ENCODE data around the gene KCNK1. TPM values are rescaled to one million over a fixed set of nuclear protein-coding genes. Genes with fewer than 3 reads are reported as not detected.
"Not testable (repeated sequence)": the region's sequence is repeated elsewhere in the genome, so short reads cannot be mapped to it uniquely, and the experiment has no call there.

The KCNK1 gene
- total RNA-seq, 1 donor from 2014 or later: 23.9 TPM

DNA sequence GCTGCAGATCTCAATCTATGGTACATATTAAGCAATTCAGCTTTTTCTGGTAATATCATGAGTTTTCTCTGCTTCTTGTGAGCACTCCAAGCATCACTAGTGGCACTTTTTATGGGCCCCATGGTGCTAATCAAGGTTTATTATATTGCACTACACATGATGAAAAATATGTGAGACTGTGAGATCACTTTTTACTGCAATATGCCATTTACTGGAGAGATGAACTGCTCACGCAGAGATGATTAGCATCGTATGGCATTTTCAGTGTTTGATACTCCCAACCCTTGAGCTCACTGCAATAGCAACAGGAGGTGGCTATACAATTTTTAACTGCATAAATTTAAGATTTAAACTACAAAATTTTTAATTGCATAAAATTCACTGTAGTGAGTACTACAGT lies 8.7 kb upstream of the KCNK1 start:
- ATAC-seq (ENCODE audit: poor library complexity): no peak
- intact Hi-C loops (cut with DNase I): no loop called here
- DNase-seq: no peak

DNA sequence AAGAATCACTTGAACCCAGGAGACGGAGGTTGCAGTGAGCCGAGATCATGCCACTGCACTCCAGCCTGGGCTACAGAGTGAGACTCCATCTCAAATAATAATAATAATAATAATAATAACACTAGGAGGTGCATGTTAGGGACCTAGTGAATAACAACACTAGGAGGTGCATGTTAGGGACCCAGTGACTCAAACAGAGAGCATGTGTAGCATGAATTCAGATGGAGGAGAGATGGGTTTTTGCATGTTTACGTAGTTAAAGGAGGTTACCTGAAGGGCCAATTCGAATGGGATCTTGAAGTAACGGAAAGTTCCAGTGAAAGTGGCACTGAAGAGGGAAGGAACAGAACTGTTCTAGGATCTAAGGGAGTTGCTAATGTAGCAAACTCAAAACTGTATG lies 7.1 kb upstream of the KCNK1 start:
- no peak for ATAC-seq (ENCODE audit: poor library complexity)
- intact Hi-C loops (cut with DNase I): no loop called here
- no peak for DNase-seq

DNA sequence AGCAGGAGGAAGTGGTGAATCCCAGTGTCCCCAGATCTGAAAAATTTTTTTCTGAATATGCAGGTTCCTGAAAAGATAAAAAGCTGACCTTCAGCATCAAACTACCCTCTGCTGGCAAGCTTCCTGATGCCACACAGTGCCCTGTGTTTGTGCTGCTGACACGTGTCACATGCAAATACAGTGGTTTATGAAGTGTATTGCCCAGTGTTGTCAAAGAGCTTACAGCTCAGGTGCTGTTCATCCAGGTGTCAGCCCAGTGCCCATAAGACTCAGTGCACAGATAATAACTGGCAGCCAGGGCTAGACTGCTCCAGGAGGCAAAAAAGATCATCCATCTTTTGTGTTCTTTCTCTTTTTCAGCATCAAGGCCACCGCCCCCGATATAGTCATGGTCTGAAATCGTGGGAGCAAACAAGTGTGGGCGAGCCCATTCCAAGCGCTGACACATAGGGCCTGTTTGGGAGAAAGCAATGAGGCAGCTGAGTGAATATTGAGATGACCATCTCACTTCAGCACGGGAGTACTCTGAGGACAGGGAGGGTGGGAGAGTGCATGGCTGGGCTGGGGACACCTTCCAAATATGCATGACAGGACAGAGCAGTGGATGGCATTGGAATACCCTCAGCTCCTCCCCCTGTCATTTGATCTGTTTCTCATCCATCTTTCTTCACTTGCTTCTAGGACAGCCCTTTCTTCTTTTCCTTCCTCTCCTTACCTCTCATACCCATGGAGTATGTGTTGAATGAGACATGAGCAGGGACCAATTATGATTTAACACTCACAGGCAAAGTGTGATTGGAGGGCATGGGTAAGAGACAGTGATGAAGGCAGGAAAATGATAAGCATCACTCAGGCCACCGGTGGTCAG lies 6.4 kb upstream of the KCNK1 start:
- intact Hi-C loops (cut with DNase I): no loop called here
- ATAC-seq (ENCODE audit: poor library complexity): no peak

DNA sequence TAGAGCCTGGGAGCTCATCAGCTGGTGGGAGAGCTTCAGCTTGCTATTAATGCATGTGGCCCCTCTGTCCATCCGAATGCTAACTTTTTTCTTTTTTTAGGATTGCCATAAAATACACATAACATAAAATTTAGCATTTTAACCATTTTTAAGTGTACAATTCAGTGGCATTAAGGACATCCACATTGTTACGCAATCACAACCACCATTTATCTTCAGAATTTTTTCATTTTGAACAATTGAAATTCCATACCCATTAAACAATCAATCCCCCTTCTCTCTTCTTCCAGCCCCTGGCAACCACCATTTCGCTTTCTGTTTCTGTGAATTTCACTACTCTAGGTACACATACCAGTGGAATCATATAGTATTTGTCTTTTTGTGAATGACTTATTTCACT lies 4.9 kb upstream of the KCNK1 start:
- DNase-seq: no peak
- ATAC-seq (ENCODE audit: poor library complexity): no peak
- intact Hi-C loops (cut with DNase I): no loop called here

More for the DNA sequence above, 6.4 kb upstream of the KCNK1 start:
- DNase-seq: no peak

DNA sequence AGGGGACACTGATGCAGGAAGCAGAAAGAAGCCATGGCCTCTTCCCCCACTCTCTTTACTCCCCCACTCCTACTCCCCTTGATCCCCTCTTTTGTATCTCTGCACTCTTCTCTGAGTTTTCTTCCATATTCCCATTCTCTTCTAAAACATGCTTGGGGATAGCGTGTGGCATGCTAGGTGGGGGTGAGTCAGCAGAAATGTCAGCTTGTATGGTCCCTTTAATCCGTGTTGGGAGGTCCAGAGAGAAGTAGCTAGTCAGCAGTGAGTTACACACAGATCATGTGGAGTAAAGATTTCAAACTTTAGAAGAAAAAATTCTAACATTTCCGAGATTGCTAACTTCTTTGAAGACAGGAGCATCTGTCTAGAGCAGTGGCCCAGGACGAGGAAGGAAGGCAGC lies 4.0 kb upstream of the KCNK1 start:
- intact Hi-C loops (cut with DNase I): no loop called here
- no peak for ATAC-seq (ENCODE audit: poor library complexity)

DNA sequence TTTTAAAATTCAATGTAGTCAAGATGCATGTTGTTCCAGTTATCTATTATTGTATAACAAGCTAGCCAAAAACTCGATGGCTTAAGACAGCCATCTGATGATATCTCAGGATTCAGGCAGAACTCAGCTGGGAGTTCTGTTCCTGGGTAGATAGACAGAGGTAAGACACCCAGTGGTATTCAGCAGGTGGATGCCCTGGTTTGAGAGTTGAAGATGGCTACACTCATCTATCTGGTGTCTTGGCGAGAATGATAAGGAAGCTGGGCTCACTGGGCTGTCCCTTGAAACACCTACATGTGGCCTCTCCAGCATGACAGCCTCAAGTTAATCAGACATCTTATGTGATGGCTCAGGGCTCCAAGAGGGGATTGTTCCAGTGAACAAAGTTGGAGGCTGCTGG lies 3.3 kb upstream of the KCNK1 start:
- ATAC-seq (ENCODE audit: poor library complexity) (no peak), DNase-seq (no peak)
- intact Hi-C loops (cut with DNase I): no loop called here

More for the DNA sequence above, 4.0 kb upstream of the KCNK1 start:
- DNase-seq: no peak

DNA sequence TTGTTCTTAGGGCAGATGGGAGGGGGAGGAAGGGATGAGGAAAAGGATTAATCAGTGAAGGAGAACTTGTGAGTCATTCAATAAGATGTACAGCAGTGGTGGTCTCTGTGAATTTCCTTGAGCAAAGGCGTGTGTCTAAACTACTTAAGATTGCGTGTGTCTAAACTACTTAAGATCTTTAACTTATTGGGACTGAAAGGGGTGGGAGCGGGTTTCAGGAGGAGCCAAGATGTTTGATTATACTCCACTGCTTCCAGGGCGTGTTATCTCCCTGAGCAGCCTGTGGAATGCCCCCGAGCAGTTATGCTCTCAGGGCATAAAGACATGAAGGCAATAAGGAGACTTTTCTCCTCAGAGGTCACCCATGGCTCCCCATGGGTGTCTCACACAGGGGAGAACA lies 2.5 kb upstream of the KCNK1 start:
- not testable (repeated sequence) for DNase-seq; ATAC-seq (ENCODE audit: poor library complexity)

DNA sequence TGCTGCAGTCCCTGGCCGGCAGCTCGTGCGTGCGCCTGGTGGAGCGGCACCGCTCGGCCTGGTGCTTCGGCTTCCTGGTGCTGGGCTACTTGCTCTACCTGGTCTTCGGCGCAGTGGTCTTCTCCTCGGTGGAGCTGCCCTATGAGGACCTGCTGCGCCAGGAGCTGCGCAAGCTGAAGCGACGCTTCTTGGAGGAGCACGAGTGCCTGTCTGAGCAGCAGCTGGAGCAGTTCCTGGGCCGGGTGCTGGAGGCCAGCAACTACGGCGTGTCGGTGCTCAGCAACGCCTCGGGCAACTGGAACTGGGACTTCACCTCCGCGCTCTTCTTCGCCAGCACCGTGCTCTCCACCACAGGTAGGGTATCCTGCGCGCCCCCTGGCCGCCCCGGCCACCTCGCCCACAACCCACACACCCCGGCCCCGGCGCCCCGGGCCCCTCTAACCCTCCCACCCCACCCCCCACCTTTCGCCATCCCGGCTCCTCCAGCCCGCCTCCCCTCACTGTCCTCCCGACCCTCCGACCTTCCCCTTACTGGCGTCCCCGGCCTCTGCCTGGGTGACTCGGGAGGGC lies 352 bp downstream of the KCNK1 start:
- peak; percentile 64 for DNase-seq
- intact Hi-C loops (cut with DNase I): no loop called here

More for the DNA sequence above, 2.5 kb upstream of the KCNK1 start:
- intact Hi-C loops (cut with DNase I): not testable (repeated sequence)

DNA sequence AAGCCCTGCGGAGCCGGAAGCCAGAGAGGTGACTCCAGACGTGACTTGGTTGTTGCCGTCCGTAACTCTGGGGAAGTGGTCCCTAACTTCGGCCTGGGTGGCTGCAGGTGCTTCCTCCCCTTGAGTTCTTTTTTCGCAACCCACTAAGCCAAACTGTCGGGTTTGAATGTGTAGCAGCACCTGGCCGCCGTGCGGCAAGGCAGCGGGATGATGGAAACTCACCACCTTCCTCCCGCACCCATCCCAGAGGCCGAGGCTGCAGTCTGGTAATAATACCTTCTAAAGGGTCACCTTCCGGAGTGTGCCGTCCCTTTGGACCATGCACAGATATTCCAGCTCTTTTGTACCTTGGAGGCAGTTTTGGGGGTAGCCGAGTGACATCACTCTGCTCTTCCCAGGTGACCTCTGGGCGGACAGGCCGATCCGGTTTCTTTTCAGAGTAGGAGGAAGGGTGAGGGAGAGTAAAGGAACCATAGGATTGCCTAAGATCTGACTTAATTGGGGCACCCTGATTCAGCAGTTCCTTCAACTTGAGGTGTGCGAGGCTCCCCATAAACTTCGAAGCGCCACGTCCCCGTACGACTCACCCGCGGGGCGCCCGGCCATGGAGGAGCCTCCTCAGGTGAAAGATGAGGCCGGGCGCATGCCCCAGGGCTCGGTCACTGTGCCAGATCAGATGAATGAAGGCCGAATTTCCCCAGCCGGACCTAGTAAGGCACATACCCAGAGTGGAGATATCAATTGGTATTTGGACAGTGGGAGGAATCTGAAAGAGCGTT lies 1.0 kb downstream of the KCNK1 start:
- DNase-seq: no peak
- intact Hi-C loops (cut with DNase I): no loop called here
- peak; percentile 23 for ATAC-seq (ENCODE audit: poor library complexity)

More for the DNA sequence above, 352 bp downstream of the KCNK1 start:
- ATAC-seq (ENCODE audit: poor library complexity): peak; percentile 53

DNA sequence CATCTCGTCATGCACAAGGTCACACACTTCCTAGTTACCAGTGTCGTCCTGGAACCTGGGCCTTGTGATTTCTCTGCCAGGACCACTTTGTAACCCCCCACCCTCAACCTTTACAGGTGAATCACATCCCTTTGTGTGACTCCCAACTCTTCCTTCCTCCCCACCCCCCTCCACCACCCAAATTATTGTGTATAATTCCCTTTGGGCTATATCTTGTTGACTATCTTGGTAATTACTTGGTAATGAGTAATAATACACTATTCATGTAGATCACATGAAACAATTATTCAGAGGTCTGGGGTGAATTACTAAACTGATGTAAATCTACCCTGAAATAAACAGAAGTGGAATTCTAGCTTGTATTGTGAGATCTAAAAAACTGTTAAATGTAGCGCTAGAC lies 1.7 kb downstream of the KCNK1 start:
- no peak for DNase-seq
- intact Hi-C loops (cut with DNase I): no loop called here
- no peak for ATAC-seq (ENCODE audit: poor library complexity)

DNA sequence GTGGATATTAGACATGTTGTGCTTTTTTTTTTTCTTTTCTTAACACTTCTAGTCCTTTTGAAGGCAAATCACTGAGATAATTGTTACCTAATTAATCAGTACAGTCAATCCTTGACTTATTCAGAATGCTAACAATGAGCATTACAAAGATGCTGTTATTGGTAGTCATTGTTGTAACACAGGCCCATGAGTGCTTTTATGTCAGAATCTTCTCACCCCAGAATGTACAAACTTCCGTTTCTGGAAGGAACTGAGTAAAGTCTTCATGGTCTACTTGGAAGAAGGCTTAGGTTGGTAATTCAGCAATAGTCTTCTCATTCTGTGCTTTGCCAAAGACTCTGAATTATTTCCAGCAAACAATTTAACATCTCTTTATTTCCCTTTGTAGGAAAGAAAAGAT lies 3.1 kb downstream of the KCNK1 start:
- DNase-seq (no peak), ATAC-seq (ENCODE audit: poor library complexity) (no peak)

DNA sequence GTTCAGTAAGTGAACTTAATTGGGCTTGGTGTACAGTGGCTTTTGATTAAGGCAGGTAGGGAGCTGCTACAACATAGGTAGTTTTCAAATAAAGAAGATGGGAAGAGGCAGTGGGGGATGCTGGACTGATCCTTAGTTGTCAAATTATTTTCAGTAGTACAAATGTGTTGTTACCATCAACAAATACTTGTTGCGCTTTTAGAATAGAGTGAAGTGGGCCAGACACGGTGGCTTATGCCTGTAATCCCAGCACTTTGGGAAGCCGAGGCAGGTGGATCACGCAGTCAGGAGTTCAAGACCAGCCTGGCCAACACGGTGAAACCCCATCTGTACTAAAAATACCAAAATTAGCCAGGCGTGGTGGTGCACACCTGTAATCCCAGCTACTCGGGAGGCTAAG lies 5.5 kb downstream of the KCNK1 start:
- DNase-seq; ATAC-seq (ENCODE audit: poor library complexity); intact Hi-C loops (cut with DNase I): not testable (repeated sequence)

More for the DNA sequence above, 3.1 kb downstream of the KCNK1 start:
- intact Hi-C loops (cut with DNase I): no loop called here

DNA sequence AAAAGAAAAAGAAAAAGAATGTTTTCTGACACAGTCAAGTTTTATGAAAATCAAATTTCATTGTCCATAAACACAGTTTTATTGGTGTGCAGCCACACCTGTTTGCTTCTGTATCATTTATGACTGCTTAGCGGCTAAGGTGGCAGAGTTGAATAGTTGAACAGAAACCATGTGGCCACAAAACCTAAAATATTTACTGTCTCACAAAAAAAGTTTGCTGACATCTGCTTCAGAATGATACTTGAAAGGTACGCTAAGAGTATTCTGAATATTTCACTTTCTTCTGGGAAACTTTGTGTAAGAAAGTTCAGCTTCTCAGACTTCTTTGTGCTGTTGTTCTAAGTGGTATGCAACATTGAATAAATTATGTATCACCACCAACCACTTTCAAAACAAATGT lies 6.2 kb downstream of the KCNK1 start:
- no peak for DNase-seq
- ATAC-seq (ENCODE audit: poor library complexity): no peak
- intact Hi-C loops (cut with DNase I): no loop called here

DNA sequence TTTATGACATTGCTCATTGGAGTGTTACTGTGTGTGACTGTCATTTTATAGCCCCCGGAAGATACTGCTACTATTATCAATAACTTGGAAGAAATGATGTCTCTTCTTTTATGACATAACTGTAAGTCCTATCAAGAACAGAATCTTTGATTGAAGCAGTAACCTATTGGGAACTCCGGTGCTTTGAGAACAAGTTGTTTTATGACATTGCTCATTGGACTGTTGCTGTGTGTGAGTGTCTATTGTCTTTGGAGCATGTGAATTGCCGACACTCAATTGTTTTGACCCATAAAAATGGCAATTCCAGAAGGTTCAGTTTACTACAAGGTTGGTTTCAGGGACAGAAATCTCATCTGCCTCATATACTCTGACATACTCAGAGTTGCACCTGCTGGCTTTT lies 8.0 kb downstream of the KCNK1 start:
- ATAC-seq (ENCODE audit: poor library complexity) (no peak), DNase-seq (no peak)
- intact Hi-C loops (cut with DNase I): no loop called here

DNA sequence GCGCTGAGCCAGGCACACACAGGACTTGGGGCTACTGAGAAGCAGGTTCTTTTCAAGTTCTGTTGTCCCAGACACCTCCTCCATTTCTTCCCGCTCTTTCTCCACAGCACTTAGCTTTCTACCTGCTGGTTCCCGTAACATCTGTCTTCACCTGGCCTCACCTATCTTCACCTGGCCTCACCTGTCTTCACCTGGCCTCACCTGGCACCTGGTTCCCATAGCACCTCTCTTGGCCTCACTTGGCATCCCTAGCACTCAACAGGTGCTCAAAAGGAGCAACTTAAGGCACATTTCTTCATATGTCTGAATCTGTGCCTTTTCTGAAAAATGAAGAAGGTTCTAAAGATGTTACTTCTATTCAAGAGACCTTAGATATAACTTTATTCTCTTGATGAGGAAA lies 10.4 kb downstream of the KCNK1 start:
- DNase-seq (no peak), ATAC-seq (ENCODE audit: poor library complexity) (no peak)
- intact Hi-C loops (cut with DNase I): no loop called here

DNA sequence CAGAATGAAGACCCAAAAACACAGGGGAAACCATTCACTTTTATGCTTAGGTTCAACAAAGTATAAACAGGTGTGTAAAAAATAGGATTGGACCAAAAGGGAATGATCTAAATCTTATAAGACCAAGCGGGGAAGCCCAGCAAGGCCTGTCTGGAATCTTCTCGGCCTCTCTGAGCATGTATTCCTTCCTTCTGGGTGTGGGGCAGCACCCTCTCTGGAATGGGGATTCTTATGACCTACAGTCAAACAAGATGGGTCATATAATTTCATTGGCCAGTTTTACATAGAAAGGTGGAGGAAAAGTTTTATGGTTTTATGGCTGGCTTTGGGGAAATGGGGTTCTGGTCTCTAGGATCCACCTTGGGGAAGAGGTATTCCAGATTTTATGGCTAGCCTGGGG lies 11.2 kb downstream of the KCNK1 start:
- no peak for ATAC-seq (ENCODE audit: poor library complexity)
- DNase-seq: no peak
- intact Hi-C loops (cut with DNase I): no loop called here

DNA sequence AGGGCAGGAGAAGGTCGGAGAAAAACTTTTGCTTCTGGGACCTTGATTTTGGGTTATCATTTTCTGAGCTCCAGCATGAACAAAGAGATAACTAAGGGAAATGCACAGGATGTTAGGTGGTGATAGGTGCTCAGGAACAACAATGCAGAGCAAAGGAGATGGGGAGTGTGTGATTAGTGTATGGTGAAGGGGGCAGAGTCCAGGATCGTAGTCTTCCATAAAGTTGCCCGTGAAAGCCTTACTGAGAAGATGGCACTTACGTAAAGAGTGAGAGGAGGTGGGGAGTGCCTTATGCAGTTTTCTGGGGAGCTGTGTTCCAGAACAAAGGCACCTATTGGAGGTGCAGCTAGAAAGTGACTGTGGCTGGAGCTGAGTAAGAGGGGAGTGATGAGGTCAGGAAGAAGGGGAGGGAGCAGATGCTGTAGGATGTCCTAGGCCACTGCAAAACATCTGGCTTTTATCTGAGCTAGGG lies 11.6 kb downstream of the KCNK1 start:
- intact Hi-C loops (cut with DNase I): no loop called here
- ATAC-seq (ENCODE audit: poor library complexity) (no peak), DNase-seq (no peak)

DNA sequence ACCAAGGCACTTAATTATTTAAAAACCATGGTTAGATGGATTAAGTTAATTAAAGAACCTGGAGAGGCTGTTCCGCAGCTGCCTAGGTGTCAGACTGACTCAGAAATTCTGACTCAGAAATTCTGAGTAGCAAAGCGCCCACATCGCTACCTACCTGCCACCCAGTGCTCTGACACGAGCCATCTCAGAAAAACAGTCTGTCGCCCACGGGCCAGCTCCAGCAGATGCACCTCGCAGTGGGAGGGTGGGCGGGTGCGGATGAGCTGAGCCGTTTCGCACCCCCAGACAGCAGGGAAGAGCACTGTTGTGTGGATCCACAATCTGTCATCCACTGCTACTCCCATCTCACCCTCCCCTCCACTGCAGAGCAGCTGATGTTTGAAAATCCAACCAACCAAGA lies 13.5 kb downstream of the KCNK1 start:
- DNase-seq: no peak
- intact Hi-C loops (cut with DNase I): no loop called here
- ATAC-seq (ENCODE audit: poor library complexity): no peak

DNA sequence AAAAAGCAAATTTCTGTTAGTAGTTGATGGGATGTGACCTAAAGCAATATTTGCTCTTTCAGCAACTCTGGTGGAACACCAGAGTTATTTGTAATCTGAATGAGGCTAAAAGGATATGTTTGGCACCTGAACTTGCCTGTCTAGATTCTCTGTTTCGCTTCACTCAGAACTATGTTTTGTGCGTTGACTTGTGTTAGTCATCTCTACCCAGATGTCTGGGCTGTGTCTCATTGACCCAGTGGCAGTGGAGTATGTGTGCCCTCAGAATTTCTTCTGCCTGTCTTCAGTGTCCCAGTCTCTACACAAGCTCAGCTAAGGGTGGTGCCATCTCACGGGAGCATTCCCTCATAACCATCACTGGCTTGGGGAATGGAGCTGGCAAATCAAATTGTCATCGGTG lies 13.9 kb downstream of the KCNK1 start:
- ATAC-seq (ENCODE audit: poor library complexity) (no peak), DNase-seq (no peak)
- intact Hi-C loops (cut with DNase I): no loop called here

Data from Right ventricle myocardium superior (tissue), 1 donor.